Measurements from ENCODE around the gene EVC2. TPM values are rescaled to one million over a fixed set of nuclear protein-coding genes. Genes with fewer than 3 reads are reported as not detected.

EVC2 gene
- total and polyA plus RNA-seq, 10 of the 15 experiments (the other 5 are each of a cell fraction or from before 2014, with no cell fraction given) = 0.34 to 10.4 (median 5.6) TPM

- ChIA-PET POLR2A (no interaction called here), SMC1A (ENCODE audit: uncharacterized antibody, unreplicated experiment) (interaction anchor here (1.3 kb wide), 2 partner anchors 10 to 24 kb away, joined by 3 to 4 read pairs; no protein-coding TSS in a partner anchor)
- H3K27me3 ChIP-seq (replicated peaks in 1 of 2; ENCODE audit: control insufficient read depth in 2 of 2, insufficient read depth in 2 of 2, low read length in 1 of 2) = no peaks in the 10 kb centered on the region
Observed at GRCh38 chr4:5703831-5704230, 4.5 kb downstream of the EVC2 start.

GRCh38 chr4:5701971-5702370 is 6.4 kb downstream of the EVC2 start:
- no peaks in the 10 kb centered on the region for H3K27me3 ChIP-seq (replicated peaks in 1 of 2; ENCODE audit: control insufficient read depth in 2 of 2, insufficient read depth in 2 of 2, low read length in 1 of 2)
- no peak overlapping the region for H3K4me3 ChIP-seq
- ChIA-PET CTCF (no interaction called here), RAD21 (ENCODE audit: unreplicated experiment) (no interaction called here), POLR2A (no interaction called here), SMC1A (ENCODE audit: uncharacterized antibody, unreplicated experiment) (no interaction called here)
- no peak for FAIRE-seq
- 24% methylated on average over 8 of the region's 8 CpGs for WGBS (ENCODE audit: insufficient coverage, insufficient replicate concordance, low lambda C conversion rate, missing lambda C conversion rate)
- peaks cover 8% of the 10 kb centered on the region for H3K4me1 ChIP-seq (ENCODE audit: control insufficient read depth, insufficient read depth, low read length)
- H3K79me2 ChIP-seq (ENCODE audit: control insufficient read depth, insufficient read depth, low read length) = no peaks in the 10 kb centered on the region
- no peaks in the 10 kb centered on the region for H4K20me1 ChIP-seq (ENCODE audit: control insufficient read depth, insufficient read depth)
- BruUV-seq (replicated peaks) = no TSS peak
- no peaks in the 10 kb centered on the region; the same call in 2 of the 3 replicates for H3K9me3 ChIP-seq (replicated peaks; ENCODE audit: control insufficient read depth, insufficient read depth, low read length)
- no peak overlapping the region for H3K4me2 ChIP-seq (ENCODE audit: control insufficient read depth, insufficient read depth)
- in situ Hi-C loops (cut with MboI) = no loop called here
- no peaks in the 10 kb centered on the region for H3K36me3 ChIP-seq (ENCODE audit: control insufficient read depth in 2 of 2, insufficient read depth in 2 of 2, low read length in 1 of 2)
- H3K27ac ChIP-seq (ENCODE audit: control insufficient read depth, insufficient read depth) = no peak overlapping the region
- ATAC-seq = no peak
- no peak overlapping the region for H2AFZ ChIP-seq (ENCODE audit: control insufficient read depth, low read depth, low read length)
- H3K9ac ChIP-seq (ENCODE audit: control insufficient read depth, insufficient read depth, low read length) = no peak overlapping the region
- intact Hi-C loops (cut with micrococcal nuclease; ENCODE audit: unreplicated experiment) = no loop called here
- no peak for DNase-seq (ENCODE audit: low read depth, low spot score)
- TF ChIP-seq ZNF217 (IDR thresholded peaks at IDR 0.05) (no peak), PBX3 (IDR thresholded peaks at IDR 0.05; ENCODE audit: insufficient replicate concordance, low read depth, low read length) (no peak), CBX3 (IDR thresholded peaks at IDR 0.05; ENCODE audit: borderline replicate concordance, low read depth) (no peak), MYC (IDR thresholded peaks at IDR 0.05; ENCODE audit: insufficient read depth, insufficient read length, insufficient replicate concordance, low read length, severe bottlenecking) (no peak), NKRF (conservative IDR thresholded peaks at IDR 0.05) (no peak), NFYB (IDR thresholded peaks at IDR 0.05; ENCODE audit: insufficient read depth, low read depth, low read length) (no peak), KAT2A (conservative IDR thresholded peaks at IDR 0.05; ENCODE audit: control insufficient read depth, low read depth, low read length) (no peak), HDGF (IDR thresholded peaks at IDR 0.05) (no peak), USF1 (IDR thresholded peaks at IDR 0.05; ENCODE audit: borderline replicate concordance, extremely low read length, insufficient read depth, low read depth, low read length) (no peak), NBN (IDR thresholded peaks at IDR 0.05) (no peak), SUZ12 (IDR thresholded peaks at IDR 0.05; ENCODE audit: unreplicated experiment) (no peak)

More at GRCh38 chr4:5703831-5704230, 4.5 kb downstream of the EVC2 start:
- RAD21 ChIA-PET (ENCODE audit: unreplicated experiment) = interaction anchor here (0.8 to 1.6 kb wide), 2 partner anchors 9 to 15 kb away, joined by 3 to 6 read pairs; no protein-coding TSS in a partner anchor
- peak; percentile 33 for ATAC-seq
- no peaks in the 10 kb centered on the region for H4K20me1 ChIP-seq (ENCODE audit: control insufficient read depth, insufficient read depth)
- no peak overlapping the region for H3K4me2 ChIP-seq (ENCODE audit: control insufficient read depth, insufficient read depth)
- CTCF ChIA-PET = no interaction called here
- H3K4me1 ChIP-seq (ENCODE audit: control insufficient read depth, insufficient read depth, low read length) = peaks cover 8% of the 10 kb centered on the region
- WGBS (ENCODE audit: insufficient coverage, insufficient replicate concordance, low lambda C conversion rate, missing lambda C conversion rate) = 44% methylated on average over 5 of the region's 5 CpGs
- BruUV-seq (replicated peaks) = no TSS peak
- no peaks in the 10 kb centered on the region; the same call in 2 of the 3 replicates for H3K9me3 ChIP-seq (replicated peaks; ENCODE audit: control insufficient read depth, insufficient read depth, low read length)
- no peaks in the 10 kb centered on the region for H3K36me3 ChIP-seq (ENCODE audit: control insufficient read depth in 2 of 2, insufficient read depth in 2 of 2, low read length in 1 of 2)
- no peak for TF ChIP-seq HCFC1 (IDR thresholded peaks at IDR 0.05; ENCODE audit: low read length)
- no peak for TF ChIP-seq ZSCAN29 (IDR thresholded peaks at IDR 0.05)
- no peak for TF ChIP-seq TAF1 (IDR thresholded peaks at IDR 0.05; ENCODE audit: borderline replicate concordance, low read depth, low read length)
- TF ChIP-seq SIN3A (IDR thresholded peaks at IDR 0.05; ENCODE audit: low read depth, low read length) = no peak
- TF ChIP-seq IKZF1 (conservative IDR thresholded peaks at IDR 0.05) = peak; percentile 30; the same call in 1 of the 2 replicates
- no peak for TF ChIP-seq PML (IDR thresholded peaks at IDR 0.05; ENCODE audit: low read length)
- no peak for TF ChIP-seq POLR2A (IDR thresholded peaks at IDR 0.05; ENCODE audit: low read depth, low read length)
- no peak overlapping the region for H3K4me3 ChIP-seq
- no peak for DNase-seq (ENCODE audit: low read depth, low spot score)
- no peak for FAIRE-seq
- intact Hi-C loops (cut with micrococcal nuclease; ENCODE audit: unreplicated experiment) (no loop called here), in situ Hi-C loops (cut with MboI) (no loop called here)
- no peaks in the 10 kb centered on the region for H3K79me2 ChIP-seq (ENCODE audit: control insufficient read depth, insufficient read depth, low read length)
- no peak overlapping the region for H3K9ac ChIP-seq (ENCODE audit: control insufficient read depth, insufficient read depth, low read length)
- H2AFZ ChIP-seq (ENCODE audit: control insufficient read depth, low read depth, low read length) = no peak overlapping the region
- peak overlapping the region; percentile 20; the same call in 1 of the 2 replicates for H3K27ac ChIP-seq (ENCODE audit: control insufficient read depth, insufficient read depth)

All from GM12878 (cell line).